Measurements from ENCODE around the gene MSH5.

The MSH5 gene

DNA sequence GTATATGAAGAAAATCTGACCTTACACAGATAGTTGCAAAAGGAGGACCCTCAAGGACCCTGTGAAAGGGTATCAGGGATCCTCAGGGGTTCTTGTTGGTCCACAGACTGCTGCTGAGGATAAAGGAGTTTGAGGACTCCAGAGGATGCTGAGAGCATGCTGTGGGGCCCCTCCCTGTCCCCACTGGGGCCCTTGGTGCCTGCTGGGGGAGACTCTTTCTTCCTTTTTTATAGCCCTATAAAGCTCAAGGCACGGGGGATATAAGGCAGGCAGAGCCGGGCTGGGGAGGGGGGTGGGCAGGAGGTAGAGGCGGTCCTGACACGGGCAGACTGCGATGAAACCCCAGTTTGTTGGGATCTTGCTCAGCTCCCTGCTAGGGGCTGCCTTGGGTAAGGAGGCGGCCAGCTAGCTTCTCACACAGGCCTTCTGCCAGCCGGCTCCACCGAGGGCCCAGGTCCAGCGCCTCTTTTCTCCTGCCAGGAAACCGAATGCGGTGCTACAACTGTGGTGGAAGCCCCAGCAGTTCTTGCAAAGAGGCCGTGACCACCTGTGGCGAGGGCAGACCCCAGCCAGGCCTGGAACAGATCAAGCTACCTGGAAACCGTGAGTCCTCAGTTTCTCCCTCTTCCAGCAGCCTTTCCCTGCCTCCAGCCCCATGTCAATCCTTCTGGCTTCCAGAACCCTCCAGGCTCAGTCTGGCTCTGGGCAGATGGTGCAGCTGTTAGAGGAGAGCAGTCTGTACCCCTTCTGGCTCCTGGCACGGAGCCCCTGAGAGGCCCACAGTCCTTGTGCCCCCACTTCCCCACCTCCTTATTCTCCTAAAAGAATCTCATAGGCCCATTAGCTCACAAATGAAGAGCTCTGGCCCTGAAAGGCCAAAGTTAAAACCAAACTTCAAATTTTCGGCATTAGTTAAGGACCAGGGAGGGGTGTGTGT is 24.5 kb upstream of the MSH5 start, which contains the start of gene LY6G6D:
Gene LY6G6D (plus strand): TSS at position 327 of the 937 bp plus-strand sequence. CDS start 8 bp downstream, at position 335.
- Histone ChIP-seq H3K36me3 (ENCODE audit: insufficient read depth, low read depth, low read length) (no peaks in the 10 kb centered on the region), H3K4me1 (ENCODE audit: insufficient read depth, low read length) (peaks cover 30% of the 10 kb centered on the region; the same call in 1 of the 2 replicates)

DNA sequence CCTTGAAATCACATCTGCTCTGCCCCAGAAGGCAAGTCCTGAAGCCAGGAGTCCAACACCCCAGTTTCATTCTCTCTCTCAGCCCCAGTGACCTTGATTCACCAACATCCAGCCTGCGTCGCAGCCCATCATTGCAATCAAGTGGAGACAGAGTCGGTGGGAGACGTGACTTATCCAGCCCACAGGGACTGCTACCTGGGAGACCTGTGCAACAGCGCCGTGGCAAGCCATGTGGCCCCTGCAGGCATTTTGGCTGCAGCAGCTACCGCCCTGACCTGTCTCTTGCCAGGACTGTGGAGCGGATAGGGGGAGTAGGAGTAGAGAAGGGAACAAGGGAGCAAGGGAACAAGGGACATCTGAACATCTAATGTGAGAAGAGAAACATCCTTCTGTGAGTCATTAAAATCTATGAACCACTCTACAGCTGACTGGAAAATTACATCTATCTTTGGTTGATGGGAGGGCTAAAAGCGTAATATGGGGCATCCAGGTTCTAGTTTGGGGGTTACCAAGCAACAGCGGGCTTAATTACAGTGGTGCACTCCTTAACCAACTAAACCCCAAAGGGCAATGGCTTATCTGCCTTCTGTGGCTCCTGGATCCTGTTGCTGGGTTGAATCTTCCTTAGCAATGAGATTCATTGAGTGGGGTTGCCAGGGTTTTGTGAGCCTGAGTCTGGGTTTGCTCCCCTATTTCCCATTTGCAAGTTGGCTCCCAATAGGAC is 22.1 kb upstream of the MSH5 start:
- Histone ChIP-seq H3K27ac (ENCODE audit: low read length) (no peak overlapping the region), H3K4me1 (ENCODE audit: insufficient read depth, low read length) (peaks cover 30% of the 10 kb centered on the region; the same call in 1 of the 2 replicates), H3K4me3 (ENCODE audit: low read length) (no peak overlapping the region), H3K27me3 (ENCODE audit: insufficient read depth, low read length) (no peaks in the 10 kb centered on the region), H3K36me3 (ENCODE audit: insufficient read depth, low read depth, low read length) (no peaks in the 10 kb centered on the region), H3K9ac (ENCODE audit: low read depth, low read length) (peak overlapping the region; percentile 3; the same call in 1 of the 2 replicates), H3K9me3 (ENCODE audit: insufficient read depth, low read depth, low read length) (no peaks in the 10 kb centered on the region)

More for the DNA sequence above, 24.5 kb upstream of the MSH5 start, which contains the start of gene LY6G6D:
- Histone ChIP-seq H3K9ac (ENCODE audit: low read depth, low read length) (peak within 1 kb of the TSS; percentile 66; the same call in 1 of the 2 replicates), H3K9me3 (ENCODE audit: insufficient read depth, low read depth, low read length) (no peaks in the 10 kb centered on the region), H3K27me3 (ENCODE audit: insufficient read depth, low read length) (no peaks in the 10 kb centered on the region), H3K27ac (ENCODE audit: low read length) (no peak within 1 kb of the TSS), H3K4me3 (ENCODE audit: low read length) (peak within 1 kb of the TSS; percentile 23; the same call in 1 of the 2 replicates)

DNA sequence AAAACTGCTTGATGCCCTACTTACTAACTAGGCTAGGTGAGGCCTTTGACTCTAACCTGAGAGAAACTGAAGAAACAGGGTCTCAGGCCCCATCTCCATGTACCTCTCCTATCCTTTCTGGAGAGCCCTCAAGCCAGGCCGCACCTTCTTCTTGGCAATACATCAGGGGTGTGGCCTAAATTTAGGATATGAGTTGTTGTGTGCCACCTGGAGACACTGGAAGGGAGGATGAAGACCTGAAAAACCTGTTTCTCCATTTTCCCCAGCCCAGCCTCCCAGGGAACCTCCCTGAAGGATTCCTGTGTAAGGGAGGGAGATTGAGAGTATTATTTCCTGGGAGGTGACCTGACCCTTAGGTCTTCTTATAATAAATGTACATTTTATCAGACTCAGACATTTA is 21.5 kb upstream of the MSH5 start:
- Histone ChIP-seq H3K27ac (ENCODE audit: low read length) (no peak overlapping the region), H3K27me3 (ENCODE audit: insufficient read depth, low read length) (no peaks in the 10 kb centered on the region), H3K4me3 (ENCODE audit: low read length) (no peak overlapping the region), H3K4me1 (ENCODE audit: insufficient read depth, low read length) (peaks cover 28% of the 10 kb centered on the region; the same call in 1 of the 2 replicates), H3K9ac (ENCODE audit: low read depth, low read length) (no peak overlapping the region), H3K9me3 (ENCODE audit: insufficient read depth, low read depth, low read length) (no peaks in the 10 kb centered on the region), H3K36me3 (ENCODE audit: insufficient read depth, low read depth, low read length) (no peaks in the 10 kb centered on the region)

DNA sequence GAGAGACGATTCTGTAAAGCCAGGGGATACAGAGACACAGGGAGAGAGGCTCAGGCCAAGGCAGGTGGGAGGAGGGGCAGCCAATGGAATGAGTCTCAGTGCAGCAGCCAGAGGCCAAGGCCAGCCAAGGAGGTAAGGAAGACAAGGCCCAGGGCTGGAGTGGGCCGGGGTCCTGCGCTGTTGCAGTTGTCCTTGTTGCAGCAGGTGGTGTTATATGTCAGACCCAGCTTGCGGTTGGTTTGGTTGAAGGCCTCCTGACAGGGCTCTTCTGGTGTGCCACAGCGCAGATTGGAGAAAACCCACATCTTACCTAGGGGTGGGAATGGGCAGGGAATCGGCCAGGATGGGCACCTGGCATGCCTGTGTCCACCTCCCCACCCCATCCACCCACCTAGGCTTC is 20.8 kb upstream of the MSH5 start:
- H3K9ac ChIP-seq (ENCODE audit: low read depth, low read length) = no peak overlapping the region
- H3K27ac ChIP-seq (ENCODE audit: low read length) = no peak overlapping the region

DNA sequence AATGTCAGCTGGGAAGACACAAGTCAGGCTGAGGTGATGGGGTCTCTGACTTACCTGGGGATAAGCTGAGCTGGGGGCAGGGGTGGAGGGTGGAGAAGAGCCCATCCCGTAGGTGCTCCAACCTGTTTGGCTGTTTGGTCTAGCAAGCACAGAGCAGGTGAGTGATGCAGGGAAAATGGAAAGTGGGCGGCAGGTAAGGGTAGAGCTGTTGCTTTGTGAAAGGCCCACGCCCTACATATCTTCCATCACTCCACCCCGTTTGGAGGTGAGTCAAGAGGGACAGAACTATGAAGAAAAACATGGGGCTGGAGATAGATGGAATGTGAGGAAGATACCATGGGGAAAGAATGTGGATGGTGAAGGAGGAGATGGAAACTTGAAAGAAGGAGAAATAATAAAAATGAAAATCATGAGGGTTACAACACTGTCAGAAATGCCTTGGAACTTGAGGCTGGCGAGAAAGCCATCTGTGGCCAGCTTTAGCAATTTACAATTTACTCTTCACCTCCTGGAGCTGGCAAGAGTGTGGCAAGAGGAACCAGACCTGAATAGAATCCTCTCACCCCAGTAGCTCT is 19.5 kb upstream of the MSH5 start:
- Histone ChIP-seq H3K27me3 (ENCODE audit: insufficient read depth, low read length) (no peaks in the 10 kb centered on the region), H3K9ac (ENCODE audit: low read depth, low read length) (no peak overlapping the region), H3K4me1 (ENCODE audit: insufficient read depth, low read length) (peaks cover 10% of the 10 kb centered on the region; the same call in 1 of the 2 replicates), H3K27ac (ENCODE audit: low read length) (no peak overlapping the region), H3K36me3 (ENCODE audit: insufficient read depth, low read depth, low read length) (no peaks in the 10 kb centered on the region), H3K9me3 (ENCODE audit: insufficient read depth, low read depth, low read length) (no peaks in the 10 kb centered on the region), H3K4me3 (ENCODE audit: low read length) (no peak overlapping the region)

More for the DNA sequence above, 20.8 kb upstream of the MSH5 start:
- H3K9me3 ChIP-seq (ENCODE audit: insufficient read depth, low read depth, low read length) = no peaks in the 10 kb centered on the region
- no peak overlapping the region for H3K4me3 ChIP-seq (ENCODE audit: low read length)
- no peaks in the 10 kb centered on the region for H3K27me3 ChIP-seq (ENCODE audit: insufficient read depth, low read length)
- peaks cover 21% of the 10 kb centered on the region; the same call in 1 of the 2 replicates for H3K4me1 ChIP-seq (ENCODE audit: insufficient read depth, low read length)
- no peaks in the 10 kb centered on the region for H3K36me3 ChIP-seq (ENCODE audit: insufficient read depth, low read depth, low read length)

DNA sequence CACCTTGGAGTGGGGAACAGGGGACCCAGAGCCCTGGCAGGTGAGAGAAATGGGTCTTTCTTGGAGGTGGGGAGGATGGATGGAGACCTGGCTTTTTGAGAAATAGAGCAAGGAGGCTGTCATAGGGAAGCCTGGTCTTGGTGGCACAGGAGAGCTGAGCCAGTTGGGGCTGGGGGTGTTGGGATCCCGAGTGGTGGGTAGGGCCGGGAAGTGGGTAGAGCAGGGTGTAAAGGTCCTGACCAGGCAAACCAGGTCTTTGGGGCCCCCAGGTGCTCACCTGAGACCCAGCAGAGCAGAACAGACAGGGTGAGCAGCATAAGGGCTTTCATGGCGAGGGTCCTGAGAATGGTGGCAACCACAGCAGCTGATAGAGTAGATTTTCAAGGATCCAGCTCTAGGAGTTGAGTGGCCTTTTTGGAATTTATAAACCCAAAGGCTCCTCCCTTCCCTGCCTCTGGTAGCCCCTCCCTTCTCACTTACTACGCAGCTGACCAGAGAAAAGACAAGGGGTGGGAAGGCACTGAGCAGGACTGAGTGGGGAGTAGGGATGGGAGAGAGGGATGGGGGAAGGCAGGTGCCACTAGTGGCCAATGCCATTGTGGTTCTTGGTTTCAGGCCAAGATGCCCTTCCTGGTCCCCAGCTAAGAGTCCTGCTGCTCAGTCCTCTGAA is 18.3 kb upstream of the MSH5 start, which contains the start of gene LY6G6C:
Gene LY6G6C (minus strand): TSS at position 396 of the 670 bp plus-strand sequence. CDS start 67 bp downstream, at position 329.
- H3K9me3 ChIP-seq (ENCODE audit: insufficient read depth, low read depth, low read length) = no peaks in the 10 kb centered on the region
- H3K36me3 ChIP-seq (ENCODE audit: insufficient read depth, low read depth, low read length) = peaks cover 9% of the 10 kb centered on the region
- H3K4me1 ChIP-seq (ENCODE audit: insufficient read depth, low read length) = peaks cover 10% of the 10 kb centered on the region; the same call in 1 of the 2 replicates
- no peak within 1 kb of the TSS for H3K9ac ChIP-seq (ENCODE audit: low read depth, low read length)
- H3K27me3 ChIP-seq (ENCODE audit: insufficient read depth, low read length) = no peaks in the 10 kb centered on the region
- H3K27ac ChIP-seq (ENCODE audit: low read length) = no peak within 1 kb of the TSS
- no peak within 1 kb of the TSS for H3K4me3 ChIP-seq (ENCODE audit: low read length)

DNA sequence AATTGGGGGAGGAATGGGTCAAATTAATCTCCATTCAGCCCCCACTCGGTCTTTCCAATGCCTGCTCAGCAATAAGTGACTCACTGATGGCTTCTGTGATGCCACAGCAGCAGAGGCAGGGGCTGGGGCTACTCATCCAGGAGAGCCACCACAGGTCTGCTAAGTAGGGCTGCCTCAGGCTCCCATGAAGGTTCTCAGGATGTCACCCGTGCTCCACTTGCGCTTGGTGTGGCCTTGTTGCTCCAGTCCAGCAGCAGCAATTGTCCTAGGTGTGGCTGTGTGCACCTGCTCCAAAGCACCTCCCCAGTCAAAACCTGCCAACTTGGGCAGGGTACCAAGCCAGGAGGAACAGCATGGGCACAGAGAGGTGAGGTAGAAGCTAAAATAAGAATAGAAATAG is 17.6 kb upstream of the MSH5 start:
- H3K27ac ChIP-seq (ENCODE audit: low read length) = no peak overlapping the region
- H3K9ac ChIP-seq (ENCODE audit: low read depth, low read length) = no peak overlapping the region

DNA sequence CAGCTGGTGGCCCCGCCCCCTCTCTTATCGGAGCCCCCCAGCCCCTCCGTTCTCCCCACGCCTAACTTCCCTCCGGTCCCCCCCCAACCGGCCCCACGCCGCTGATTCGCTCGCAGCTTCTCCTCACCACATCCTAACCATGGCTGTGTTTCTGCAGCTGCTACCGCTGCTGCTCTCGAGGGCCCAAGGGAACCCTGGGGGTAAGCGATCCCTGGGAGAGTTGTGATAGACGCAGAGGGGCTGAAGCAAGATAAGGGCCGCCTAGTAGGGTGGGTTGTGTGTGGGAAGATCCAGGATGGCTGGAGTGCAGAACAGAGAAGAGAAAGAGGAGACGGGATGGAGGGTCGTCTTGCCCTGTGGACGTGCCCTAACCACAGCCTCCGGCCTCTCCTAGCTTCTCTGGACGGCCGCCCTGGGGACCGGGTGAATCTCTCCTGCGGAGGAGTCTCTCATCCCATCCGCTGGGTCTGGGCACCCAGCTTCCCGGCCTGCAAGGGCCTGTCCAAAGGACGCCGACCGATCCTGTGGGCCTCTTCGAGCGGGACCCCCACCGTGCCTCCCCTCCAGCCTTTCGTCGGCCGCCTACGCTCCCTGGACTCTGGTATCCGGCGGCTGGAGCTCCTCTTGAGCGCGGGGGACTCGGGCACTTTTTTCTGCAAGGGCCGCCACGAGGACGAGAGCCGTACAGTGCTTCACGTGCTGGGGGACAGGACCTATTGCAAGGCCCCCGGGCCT is 16.4 kb upstream of the MSH5 start, which contains the start of gene MPIG6B:
Gene MPIG6B (plus strand): TSS at position 129 of the 735 bp plus-strand sequence. CDS start 11 bp downstream, at position 140.
- no peaks in the 10 kb centered on the region for H3K27me3 ChIP-seq (ENCODE audit: insufficient read depth, low read length)
- no peak within 1 kb of the TSS for H3K9ac ChIP-seq (ENCODE audit: low read depth, low read length)
- H3K4me1 ChIP-seq (ENCODE audit: insufficient read depth, low read length) = 0 out of 2 replicates have a peak, but pooled peaks cover 3% of the 10 kb centered on the region
- H3K9me3 ChIP-seq (ENCODE audit: insufficient read depth, low read depth, low read length) = no peaks in the 10 kb centered on the region
- no peak within 1 kb of the TSS for H3K4me3 ChIP-seq (ENCODE audit: low read length)
- peaks cover 25% of the 10 kb centered on the region for H3K36me3 ChIP-seq (ENCODE audit: insufficient read depth, low read depth, low read length)
- no peak within 1 kb of the TSS for H3K27ac ChIP-seq (ENCODE audit: low read length)

More for the DNA sequence above, 17.6 kb upstream of the MSH5 start:
- peaks cover 10% of the 10 kb centered on the region; the same call in 1 of the 2 replicates for H3K4me1 ChIP-seq (ENCODE audit: insufficient read depth, low read length)
- H3K9me3 ChIP-seq (ENCODE audit: insufficient read depth, low read depth, low read length) = no peaks in the 10 kb centered on the region
- H3K36me3 ChIP-seq (ENCODE audit: insufficient read depth, low read depth, low read length) = peaks cover 16% of the 10 kb centered on the region
- H3K4me3 ChIP-seq (ENCODE audit: low read length) = no peak overlapping the region
- H3K27me3 ChIP-seq (ENCODE audit: insufficient read depth, low read length) = no peaks in the 10 kb centered on the region

DNA sequence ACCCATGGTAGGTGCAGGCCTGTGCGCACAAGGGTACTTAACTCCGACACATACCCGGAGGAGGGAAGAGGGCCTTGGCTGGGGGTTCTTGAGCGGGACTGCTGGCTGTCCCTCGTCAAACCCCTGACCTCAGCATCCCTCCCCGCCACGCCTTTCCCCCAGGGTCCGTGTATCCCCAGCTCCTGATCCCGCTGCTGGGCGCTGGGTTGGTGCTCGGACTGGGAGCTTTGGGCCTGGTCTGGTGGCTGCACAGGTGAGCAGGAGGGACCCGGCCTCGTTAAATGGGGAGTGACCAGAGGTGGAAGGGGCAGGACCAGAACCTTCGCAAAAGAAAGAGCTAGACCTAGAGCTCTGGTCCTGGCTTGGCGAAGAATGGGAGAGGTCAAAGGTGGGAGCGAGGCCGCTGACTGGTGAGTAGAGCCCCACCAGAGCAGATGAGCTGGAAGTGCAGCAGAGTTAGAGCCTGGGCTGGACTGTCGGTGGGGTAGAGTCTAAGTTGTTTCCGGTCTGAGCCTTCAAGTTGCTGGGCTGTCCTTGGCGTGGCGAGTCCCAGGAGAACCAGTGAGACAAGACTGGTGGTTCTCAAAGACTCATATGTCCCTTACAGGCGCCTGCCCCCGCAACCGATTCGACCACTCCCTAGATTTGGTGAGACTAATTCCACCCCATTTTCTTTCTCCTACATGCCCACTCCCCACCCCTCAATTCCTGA is 15.7 kb upstream of the MSH5 start:
- H3K27ac ChIP-seq (ENCODE audit: low read length) = no peak overlapping the region
- peaks cover 25% of the 10 kb centered on the region for H3K36me3 ChIP-seq (ENCODE audit: insufficient read depth, low read depth, low read length)
- H3K9me3 ChIP-seq (ENCODE audit: insufficient read depth, low read depth, low read length) = no peaks in the 10 kb centered on the region
- H3K4me1 ChIP-seq (ENCODE audit: insufficient read depth, low read length) = peaks cover 3% of the 10 kb centered on the region; the same call in 1 of the 2 replicates
- no peak overlapping the region for H3K4me3 ChIP-seq (ENCODE audit: low read length)
- no peak overlapping the region for H3K9ac ChIP-seq (ENCODE audit: low read depth, low read length)
- no peaks in the 10 kb centered on the region for H3K27me3 ChIP-seq (ENCODE audit: insufficient read depth, low read length)

All from iPS-20b (cell line).